Epithelial cell of esophagus (primary cell): ENCODE data around the gene TFAM.

ENCODE experiments used
- DNase-seq: peaks from one replicate; pipeline ENCODE4 v3.0.0; 2010; ENCODE audit warnings: low read depth
- H3K4me3 ChIP-seq: 2 replicates; pipeline ENCODE4 v1.5.1; 2011; ENCODE audit warnings: mild to moderate bottlenecking, low read length, control low read depth
- TF ChIP-seq, protein P1 (sequence below): IDR thresholded peaks from 2 replicates; pipeline ENCODE4 v1.5.1; 2011; ENCODE audit warnings: low read depth, mild to moderate bottlenecking, low read length, control low read depth, inconsistent platforms; ENCODE audit not compliant: insufficient read depth; ENCODE audit errors: missing control alignments

TFAM gene

GRCh38 chr10:58359541-58359940 lies 25.7 kb upstream of the TFAM start:
- TF ChIP-seq, protein P1, sequence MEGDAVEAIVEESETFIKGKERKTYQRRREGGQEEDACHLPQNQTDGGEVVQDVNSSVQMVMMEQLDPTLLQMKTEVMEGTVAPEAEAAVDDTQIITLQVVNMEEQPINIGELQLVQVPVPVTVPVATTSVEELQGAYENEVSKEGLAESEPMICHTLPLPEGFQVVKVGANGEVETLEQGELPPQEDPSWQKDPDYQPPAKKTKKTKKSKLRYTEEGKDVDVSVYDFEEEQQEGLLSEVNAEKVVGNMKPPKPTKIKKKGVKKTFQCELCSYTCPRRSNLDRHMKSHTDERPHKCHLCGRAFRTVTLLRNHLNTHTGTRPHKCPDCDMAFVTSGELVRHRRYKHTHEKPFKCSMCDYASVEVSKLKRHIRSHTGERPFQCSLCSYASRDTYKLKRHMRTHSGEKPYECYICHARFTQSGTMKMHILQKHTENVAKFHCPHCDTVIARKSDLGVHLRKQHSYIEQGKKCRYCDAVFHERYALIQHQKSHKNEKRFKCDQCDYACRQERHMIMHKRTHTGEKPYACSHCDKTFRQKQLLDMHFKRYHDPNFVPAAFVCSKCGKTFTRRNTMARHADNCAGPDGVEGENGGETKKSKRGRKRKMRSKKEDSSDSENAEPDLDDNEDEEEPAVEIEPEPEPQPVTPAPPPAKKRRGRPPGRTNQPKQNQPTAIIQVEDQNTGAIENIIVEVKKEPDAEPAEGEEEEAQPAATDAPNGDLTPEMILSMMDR, result no peak
- no peak for DNase-seq
- H3K4me3 ChIP-seq, result no peak overlapping the region

DNA sequence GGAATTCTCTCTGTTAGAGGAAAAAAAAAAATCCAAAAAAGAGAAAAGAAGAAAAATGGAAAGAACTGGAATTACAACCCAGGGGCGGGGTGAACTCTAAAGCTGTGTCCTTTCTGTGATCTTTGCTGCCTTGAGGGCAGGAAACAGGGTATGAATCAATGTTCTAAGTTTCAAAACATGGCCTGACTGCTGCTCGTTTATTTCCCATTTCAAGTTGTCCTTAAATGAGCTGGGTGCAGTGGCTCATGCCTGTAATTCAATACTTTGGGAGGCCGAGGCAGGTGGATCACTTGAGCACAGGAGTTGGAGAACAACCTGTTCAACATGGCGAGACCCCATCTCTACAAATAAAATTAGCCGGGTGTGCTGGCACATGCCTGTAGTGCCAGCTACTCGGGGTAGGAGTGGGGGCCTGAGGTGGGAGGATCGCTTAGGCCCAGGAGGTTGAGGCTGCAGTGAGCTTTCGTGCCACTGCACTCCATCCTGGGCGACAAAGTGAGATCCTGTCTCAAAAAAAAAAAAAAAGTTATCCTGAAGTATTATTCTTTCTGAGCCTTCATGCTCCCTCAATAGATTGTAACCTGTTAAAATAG lies 24.7 kb upstream of the TFAM start:
- TF ChIP-seq, protein P1, result no peak
- peak; percentile 75 for DNase-seq
- H3K4me3 ChIP-seq, result no peak overlapping the region

GRCh38 chr10:58361353-58361752 lies 23.9 kb upstream of the TFAM start:
- no peak overlapping the region for H3K4me3 ChIP-seq
- TF ChIP-seq, protein P1, result no peak
- DNase-seq, result no peak

DNA sequence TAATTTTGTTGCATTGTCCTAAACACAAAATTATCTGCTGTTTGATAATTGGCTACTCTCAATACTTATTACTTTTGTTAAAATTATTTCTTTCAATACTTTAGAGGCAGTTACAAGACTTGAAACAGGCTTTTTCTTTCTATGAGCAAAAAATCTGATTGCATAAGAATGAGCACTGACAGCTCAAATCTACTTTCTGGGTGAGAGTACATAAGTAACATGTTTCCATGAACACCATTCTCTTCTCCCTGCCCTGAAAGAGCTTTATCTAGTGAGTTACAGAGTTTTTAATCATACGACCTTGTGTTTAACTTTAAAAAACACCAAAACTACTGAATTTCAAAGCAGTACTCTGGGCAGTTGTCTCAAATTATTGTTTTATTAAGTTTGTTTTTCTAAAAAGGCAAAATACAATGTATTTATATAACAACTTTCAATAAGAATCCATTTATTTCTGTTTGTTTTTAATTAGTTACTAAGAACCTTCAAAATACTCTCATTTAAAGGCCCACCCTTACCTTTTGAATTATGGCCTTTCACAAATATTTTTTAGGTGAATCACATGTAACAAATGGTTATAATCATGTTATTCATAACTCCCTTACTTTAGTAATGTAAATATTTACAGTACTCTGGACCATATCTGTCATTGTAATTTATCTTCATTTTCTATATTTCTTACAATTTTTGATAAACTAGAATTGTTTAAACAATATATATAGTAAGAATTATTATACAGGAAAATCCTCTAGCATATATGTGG lies 23.0 kb upstream of the TFAM start:
- no peak overlapping the region for H3K4me3 ChIP-seq
- TF ChIP-seq, protein P1, result no peak
- DNase-seq, result no peak

DNA sequence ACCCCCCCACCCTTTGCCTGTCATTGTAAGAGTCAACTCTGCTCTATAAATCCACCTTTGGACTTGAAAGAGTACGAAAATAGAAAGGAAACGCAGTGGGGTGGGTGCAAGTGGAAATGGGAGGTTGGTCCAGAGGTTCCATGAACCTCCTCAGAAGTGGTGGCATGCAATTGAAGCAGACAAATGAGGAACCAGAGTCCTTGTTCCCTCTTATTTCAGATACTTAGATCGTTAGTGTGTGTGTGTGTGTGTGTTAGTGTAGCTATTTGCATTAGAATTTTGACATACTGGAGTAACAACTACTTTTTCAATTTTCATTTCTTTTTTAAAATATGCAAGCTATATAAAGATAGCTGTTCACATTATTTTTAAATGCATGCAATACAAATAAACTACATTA lies 18.1 kb upstream of the TFAM start:
- TF ChIP-seq, protein P1, result no peak
- H3K4me3 ChIP-seq, result no peak overlapping the region
- no peak for DNase-seq

GRCh38 chr10:58371473-58371872 lies 13.7 kb upstream of the TFAM start:
- TF ChIP-seq, protein P1, result no peak
- DNase-seq, result no peak
- H3K4me3 ChIP-seq, result no peak overlapping the region
